Measurements from ENCODE around the gene RUFY3. TPM values are rescaled to one million over a fixed set of nuclear protein-coding genes. Genes with fewer than 3 reads are reported as not detected.

Gene RUFY3
- total RNA-seq, 1 experiment from 2014 or later, result 48.0 TPM

- Histone ChIP-seq H3K4me2 (ENCODE audit: insufficient read depth, insufficient read length, low read length) (no peak overlapping the region), H2BK120ac (ENCODE audit: low read depth, low read length, poor library complexity, severe bottlenecking) (no peak overlapping the region), H2BK12ac (ENCODE audit: insufficient read length, low read depth, low read length) (no peak overlapping the region), H4K5ac (ENCODE audit: insufficient read length, low read depth, low read length) (no peak overlapping the region), H2BK20ac (ENCODE audit: low read depth, low read length, poor library complexity, severe bottlenecking) (no peak overlapping the region), H3K9me3 (ENCODE audit: control insufficient read depth, low read depth, low read length) (no peaks in the 10 kb centered on the region), H2BK5ac (ENCODE audit: insufficient read length, low read length) (no peak overlapping the region), H3K4ac (ENCODE audit: low read depth, low read length) (no peak overlapping the region), H3K79me1 (ENCODE audit: insufficient read depth, low read depth, low read length, poor library complexity, severe bottlenecking) (no peaks in the 10 kb centered on the region), H3K23me2 (ENCODE audit: insufficient read length, low read depth, low read length, poor library complexity, severe bottlenecking) (no peaks in the 10 kb centered on the region), H4K20me1 (ENCODE audit: control insufficient read depth, insufficient read depth, insufficient read length) (no peaks in the 10 kb centered on the region), H4K8ac (replicated peaks; ENCODE audit: insufficient read length, low read depth, low read length) (no peak overlapping the region), H3K14ac (ENCODE audit: insufficient read depth, low read length) (no peak overlapping the region), H3K56ac (ENCODE audit: insufficient read length, low read depth, low read length) (no peak overlapping the region), H3K18ac (ENCODE audit: insufficient read length, low read depth, low read length) (no peak overlapping the region), H3K79me2 (ENCODE audit: insufficient read depth, low read length) (no peaks in the 10 kb centered on the region; the same call in 1 of the 2 replicates), H3T11ph (ENCODE audit: low read length) (no peak overlapping the region), H3K4me1 (ENCODE audit: insufficient read depth, low read length) (no peaks in the 10 kb centered on the region; the same call in 1 of the 2 replicates), H4K91ac (ENCODE audit: insufficient read length, low read depth, low read length) (no peak overlapping the region), H3K27me3 (ENCODE audit: insufficient read depth, low read length) (no peaks in the 10 kb centered on the region), H3K27ac (ENCODE audit: insufficient read length, low read depth, low read length) (no peak overlapping the region), H2AFZ (ENCODE audit: low read length) (no peak overlapping the region), H3K9ac (ENCODE audit: extremely low read depth, insufficient read length, low read length) (no peak overlapping the region), H3K23ac (ENCODE audit: insufficient read length, low read depth, low read length) (no peak overlapping the region), H2BK15ac (ENCODE audit: low read depth, low read length) (no peak overlapping the region), H2AK5ac (ENCODE audit: insufficient read length, low read length) (no peak overlapping the region)
- no peak for DNase-seq
- Mint-ChIP-seq H3K4me3 (no peak overlapping the region), H3K4me1 (peaks cover 34 to 42% of the 10 kb centered on the region in 2 experiments), H3K27me3 (ENCODE audit: low read depth) (no peaks in the 10 kb centered on the region), H3K9me3 (no peaks in the 10 kb centered on the region), H3K36me3 (ENCODE audit: insufficient read depth in 1 of 3, low read depth in 3 of 3) (no peaks in the 10 kb centered on the region; a peak in 1 of 7 replicates), H3K27ac (no peak overlapping the region; a peak in 1 of 7 replicates)
- WGBS (ENCODE audit: extremely low coverage, insufficient read length, low lambda C conversion rate), result no CpG with 5 or more reads among the region's 7 CpGs
- TF ChIP-seq CTCF (conservative IDR thresholded peaks at IDR 0.05), result no peak
Measured at GRCh38 chr4:70712604-70713452, 8.9 kb upstream of the RUFY3 start.

Measured in H9 (cell line).